HG03575 (cell line): ENCODE results near the gene ADAMTS17.
"Not testable (repeated sequence)": the region's sequence is repeated elsewhere in the genome, so short reads cannot be mapped to it uniquely, and the experiment has no call there.

Source experiments
- ATAC-seq: cut with Tn5 transposase; IDR thresholded peaks from one replicate; pipeline ENCODE4 v1.9.1; 2021; ENCODE audit not compliant: unreplicated experiment, insufficient number of reproducible peaks, low FRiP score; ENCODE audit errors: extremely low read depth

Gene ADAMTS17

GRCh38 chr15:100340721-100341238 lies 995 bp downstream of the ADAMTS17 start:
- no peak for ATAC-seq

DNA sequence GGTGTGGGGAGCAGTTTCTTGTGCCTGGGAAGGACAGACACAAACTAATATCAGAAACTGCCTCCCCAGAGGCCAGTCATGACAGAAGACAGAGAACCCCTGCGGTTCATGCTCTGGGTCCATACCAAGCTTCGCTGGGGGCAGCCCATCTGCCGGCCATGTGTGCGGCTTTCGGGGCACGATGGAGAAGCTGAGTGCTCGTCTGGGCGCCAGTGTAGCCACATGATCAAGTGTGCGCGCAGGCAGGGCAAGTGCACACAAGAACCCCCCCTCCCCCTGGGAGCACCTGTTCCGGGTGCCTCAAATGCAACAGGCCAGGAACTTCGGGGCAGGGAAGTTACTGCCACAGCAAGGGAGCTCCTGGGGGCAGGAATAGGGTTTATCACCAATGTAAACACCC lies 1.8 kb downstream of the ADAMTS17 start:
- no peak for ATAC-seq

- not testable (repeated sequence) for ATAC-seq
Measured at GRCh38 chr15:100339451-100339850, 2.3 kb downstream of the ADAMTS17 start.

GRCh38 chr15:100338971-100339444 lies 2.8 kb downstream of the ADAMTS17 start:
- ATAC-seq = no peak

DNA sequence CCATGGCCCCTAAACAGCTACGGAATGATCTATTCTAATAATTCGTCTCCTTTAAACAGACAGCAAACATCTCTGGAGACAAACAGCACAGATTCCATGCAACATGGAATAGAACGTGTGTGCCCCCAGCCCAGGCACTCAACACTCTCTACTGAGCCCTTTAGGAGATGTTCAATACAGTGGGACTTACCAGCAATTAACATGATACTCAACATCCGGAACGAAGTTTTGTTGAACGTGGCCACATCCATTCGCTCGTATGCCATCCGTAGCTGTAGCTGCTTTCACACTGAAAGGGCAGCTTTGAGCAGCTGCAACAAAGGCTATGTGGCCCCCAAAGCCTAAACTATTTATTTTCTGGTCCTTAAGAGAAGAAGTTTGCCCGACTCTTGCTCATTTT lies 3.5 kb downstream of the ADAMTS17 start:
- ATAC-seq = no peak

DNA sequence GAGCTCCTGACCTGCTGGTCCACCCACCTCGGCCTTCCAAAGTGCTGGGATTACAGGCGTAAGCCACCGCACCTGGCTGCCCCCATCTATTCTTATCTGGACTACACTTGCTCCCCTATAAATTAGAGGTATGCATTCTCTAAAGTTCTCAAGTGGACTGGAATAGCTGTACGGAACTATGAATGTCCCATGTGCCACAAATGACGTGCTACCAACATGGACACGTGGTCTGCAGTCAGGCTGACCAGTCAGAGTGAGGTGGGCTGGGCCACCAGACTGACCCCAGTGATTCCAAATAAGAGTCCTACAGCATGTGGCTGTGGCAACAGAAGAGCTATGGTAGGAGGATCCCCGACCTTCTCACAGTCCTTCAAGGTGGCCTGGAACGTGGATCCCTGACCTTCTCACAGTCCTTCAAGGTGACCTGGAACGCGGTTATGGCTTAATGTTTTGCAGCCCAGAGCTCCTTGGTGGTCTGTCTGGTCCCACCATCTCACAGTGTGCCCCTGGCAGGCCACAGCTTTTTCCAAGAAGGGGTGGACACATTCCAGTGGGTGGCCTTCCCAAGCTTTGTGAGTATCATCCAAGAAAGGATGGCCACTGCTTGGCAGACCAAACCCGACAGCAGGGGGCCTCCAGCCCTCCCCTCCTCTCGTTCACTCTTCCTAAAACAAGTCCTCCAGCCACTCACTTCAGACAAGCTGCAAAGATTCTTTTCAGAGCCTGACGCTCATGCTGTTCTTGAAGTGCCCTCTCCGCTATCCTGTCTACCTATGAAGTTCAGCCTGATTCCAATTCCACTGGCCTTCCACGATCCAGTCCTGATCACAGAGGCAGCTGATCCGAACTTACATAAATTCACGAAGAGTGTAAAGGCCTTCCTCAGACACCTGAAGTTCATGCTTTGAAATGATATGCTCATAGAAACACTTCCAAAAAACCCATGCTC lies 4.4 kb downstream of the ADAMTS17 start:
- ATAC-seq = no peak

DNA sequence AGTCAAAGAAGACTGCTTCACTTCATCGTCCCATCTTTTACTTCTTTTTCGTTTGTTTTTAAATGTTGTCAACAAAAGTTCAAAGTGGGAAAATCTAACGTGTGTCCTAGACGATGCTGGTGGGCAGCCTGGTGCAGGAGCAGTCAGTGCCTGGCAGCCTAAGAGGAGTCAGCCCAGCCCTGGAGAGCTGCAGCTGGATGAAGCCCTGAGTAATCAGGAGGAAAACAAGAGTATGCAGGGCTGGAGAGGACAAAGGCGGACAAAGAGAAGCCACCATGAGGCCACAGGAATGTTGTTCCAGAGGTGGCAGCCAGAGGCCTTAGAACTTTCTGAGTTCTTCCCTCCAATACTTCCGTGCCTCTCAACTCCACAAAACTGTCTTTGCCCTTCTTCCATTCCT lies 5.7 kb downstream of the ADAMTS17 start:
- ATAC-seq = no peak

- no peak for ATAC-seq
Measured at GRCh38 chr15:100335335-100335999, 6.3 kb downstream of the ADAMTS17 start.

- no peak for ATAC-seq
Measured at GRCh38 chr15:100334905-100335304, 6.9 kb downstream of the ADAMTS17 start.

GRCh38 chr15:100334456-100334855 lies 7.3 kb downstream of the ADAMTS17 start:
- ATAC-seq = no peak

GRCh38 chr15:100334015-100334414 lies 7.8 kb downstream of the ADAMTS17 start:
- ATAC-seq = no peak

- no peak for ATAC-seq
Measured at GRCh38 chr15:100333236-100333635, 8.5 kb downstream of the ADAMTS17 start.

- ATAC-seq = no peak
Measured at GRCh38 chr15:100332721-100333120, 9.1 kb downstream of the ADAMTS17 start.

GRCh38 chr15:100332231-100332630 lies 9.5 kb downstream of the ADAMTS17 start:
- ATAC-seq = no peak

- no peak for ATAC-seq
Measured at GRCh38 chr15:100330629-100331215, 11.1 kb downstream of the ADAMTS17 start.

DNA sequence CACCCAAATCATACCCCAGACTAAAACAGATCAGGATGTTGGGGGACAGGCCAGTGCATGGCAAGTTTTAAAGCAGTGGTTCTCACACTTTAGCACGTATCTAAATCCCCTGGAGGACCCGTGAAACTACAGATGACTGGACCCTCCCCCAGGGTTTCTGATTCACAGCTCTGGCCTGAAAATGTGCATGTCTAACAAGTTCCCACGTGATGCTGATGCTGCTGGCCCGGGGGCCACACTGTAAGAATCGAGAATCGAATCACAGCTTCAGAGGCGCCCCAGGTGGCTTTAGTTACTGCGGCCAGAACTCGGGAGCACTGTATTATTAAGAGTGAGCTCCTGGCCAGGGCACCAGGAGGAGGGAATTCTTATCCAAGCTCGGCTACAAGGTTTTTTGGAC lies 11.6 kb downstream of the ADAMTS17 start:
- ATAC-seq = no peak

DNA sequence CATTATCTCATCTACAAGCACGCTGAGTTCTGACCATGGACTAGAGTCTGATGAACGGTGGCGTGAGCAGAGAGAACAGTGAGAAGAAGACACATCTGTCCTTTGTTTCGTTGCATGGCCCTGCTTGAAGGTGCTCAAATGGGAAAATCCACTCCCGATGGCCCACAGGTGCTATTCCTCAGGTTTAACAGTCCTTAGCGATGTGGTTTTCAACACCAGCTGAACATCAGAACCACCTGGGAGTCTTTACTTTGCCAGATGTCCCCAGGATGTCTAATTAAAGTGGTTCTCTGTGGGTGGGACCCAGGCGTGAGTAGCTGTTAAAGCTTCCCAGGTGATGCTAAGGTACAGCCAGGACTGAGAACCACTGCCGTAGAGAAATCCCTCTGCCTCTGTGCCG lies 13.0 kb downstream of the ADAMTS17 start:
- no peak for ATAC-seq

DNA sequence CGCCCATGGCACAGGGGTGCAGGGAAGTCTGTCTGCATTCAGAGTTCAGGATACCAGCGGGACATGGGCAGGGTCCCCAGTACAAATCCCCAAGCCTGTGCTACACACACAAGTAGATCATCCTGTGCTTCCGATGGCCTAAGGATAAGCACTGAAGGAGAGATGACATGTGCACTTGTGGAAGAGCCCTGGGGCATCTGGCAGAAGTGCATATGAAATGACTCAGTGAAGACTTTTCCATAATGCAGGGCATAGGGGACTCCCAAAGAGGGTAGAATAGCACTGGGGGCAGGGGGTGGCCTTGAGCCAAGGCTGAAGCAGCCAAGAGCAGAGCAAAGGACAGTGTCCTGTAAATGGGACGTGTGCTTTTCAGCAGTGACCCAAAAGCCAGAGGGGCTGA lies 22.9 kb downstream of the ADAMTS17 start:
- no peak for ATAC-seq

DNA sequence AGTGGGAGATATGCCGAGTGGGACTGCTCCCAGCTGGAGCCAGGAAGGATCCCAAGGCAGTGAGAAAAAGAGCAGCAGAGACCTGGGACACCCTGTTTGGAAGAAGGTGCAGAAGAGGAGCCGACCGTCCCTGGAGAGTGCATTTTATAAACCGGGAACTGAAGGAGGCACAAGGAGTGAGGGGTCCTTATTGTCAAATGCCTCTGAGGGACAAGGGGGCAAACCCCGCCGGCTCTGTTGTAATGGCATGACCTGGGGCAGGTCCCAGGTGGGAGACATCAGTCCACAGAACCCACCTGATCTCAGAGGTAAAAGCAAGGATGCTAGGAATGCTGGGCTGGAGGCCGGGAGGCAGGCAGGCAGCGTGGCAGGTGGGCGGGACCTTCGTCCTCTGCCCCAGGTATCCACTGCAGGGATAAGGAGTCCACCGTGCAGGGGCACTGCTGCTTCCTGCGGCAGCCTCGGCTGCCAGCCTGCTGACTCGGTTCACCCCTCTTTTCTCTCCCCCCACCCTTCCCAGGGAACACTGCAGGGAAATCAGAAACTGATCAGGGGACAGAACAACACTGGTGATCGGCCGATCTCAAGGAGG lies 26.9 kb downstream of the ADAMTS17 start:
- ATAC-seq = no peak
